GM19452 (cell line): ENCODE data around the gene DALRD3.

Experiments
- ATAC-seq: cut with Tn5 transposase; IDR thresholded peaks from one replicate; pipeline ENCODE4 v1.9.1; 2021; ENCODE audit not compliant: unreplicated experiment

DALRD3 gene

DNA sequence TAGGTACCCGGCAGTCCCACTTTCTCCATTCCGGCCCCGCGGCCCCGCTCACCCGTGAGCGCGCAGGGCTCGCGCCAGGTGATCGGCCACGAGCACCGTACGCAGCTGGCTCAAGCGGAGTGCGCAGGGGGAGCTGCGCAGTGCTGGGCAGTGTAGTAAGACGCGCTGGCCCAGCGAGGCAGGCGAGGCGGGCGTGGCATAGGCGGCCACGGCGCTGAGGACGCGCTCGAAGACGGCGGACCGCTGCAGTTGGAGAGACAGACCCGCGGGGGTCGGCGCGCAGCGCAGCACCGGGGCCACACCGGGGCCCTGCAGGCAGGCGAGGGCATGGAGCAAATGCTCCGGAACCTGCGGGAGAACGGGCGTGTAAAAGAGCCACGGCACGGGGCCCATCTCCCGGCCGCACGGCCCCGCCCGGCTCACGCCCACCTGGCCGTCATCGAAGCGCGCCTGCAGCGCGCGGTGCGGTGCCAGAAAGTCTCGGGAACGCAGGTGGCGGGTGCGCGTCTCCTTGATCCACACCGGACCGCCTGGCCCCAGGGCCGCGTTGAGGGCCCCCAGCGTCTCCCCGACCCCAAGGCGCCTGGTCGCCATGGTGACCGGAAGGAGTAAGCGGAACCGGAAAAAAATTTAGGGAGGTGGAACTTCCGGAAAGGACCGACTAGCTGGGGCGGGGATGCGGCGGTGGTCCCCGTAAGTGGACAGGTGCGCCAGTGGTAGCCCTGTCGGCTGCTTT, at the start of gene DALRD3:
Gene DALRD3, minus strand, starts transcription at position 610 of the 736 bp plus-strand sequence. Its CDS starts 16 bp downstream, at position 594.
- no peak for ATAC-seq

DNA sequence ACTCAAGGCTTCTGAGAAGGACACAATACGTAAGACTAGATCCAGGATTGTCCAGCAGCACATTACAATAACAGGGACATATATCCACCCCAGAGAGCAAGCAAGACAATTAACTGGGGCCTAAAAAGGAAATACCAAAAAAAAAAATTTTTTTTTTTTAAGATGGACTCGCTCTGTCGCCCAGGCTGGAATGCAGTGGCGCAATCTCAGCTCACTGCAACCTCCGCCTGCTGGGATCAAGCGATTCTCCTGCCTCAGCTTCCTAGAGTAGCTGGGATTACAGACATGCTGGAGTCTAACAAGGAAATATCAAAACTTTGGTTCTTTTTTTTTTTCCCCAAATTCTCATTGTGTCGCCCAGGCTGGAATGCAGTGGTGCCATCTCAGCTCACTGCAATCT, 39.6 kb upstream of the DALRD3 start:
- no peak for ATAC-seq

DNA sequence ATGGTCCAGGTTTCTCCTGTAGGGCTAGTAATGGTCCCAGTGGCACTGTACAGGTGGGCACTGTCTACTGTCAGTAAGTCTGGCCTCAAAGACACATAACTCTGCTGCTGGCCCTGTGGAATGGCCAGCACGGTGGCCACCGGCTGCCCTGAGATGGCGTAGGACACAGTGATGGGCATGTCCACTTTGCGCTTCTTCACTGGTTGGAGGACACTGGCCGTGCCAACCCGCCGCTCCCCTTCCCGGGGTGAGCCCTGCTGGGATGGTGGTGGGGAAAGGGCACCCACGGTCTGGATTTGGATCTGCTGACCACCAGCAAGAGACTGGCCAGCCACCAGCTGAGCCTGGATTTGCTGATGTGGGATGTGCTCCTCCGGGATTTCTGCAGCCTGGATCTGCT, 38.9 kb upstream of the DALRD3 start:
- ATAC-seq, result no peak

DNA sequence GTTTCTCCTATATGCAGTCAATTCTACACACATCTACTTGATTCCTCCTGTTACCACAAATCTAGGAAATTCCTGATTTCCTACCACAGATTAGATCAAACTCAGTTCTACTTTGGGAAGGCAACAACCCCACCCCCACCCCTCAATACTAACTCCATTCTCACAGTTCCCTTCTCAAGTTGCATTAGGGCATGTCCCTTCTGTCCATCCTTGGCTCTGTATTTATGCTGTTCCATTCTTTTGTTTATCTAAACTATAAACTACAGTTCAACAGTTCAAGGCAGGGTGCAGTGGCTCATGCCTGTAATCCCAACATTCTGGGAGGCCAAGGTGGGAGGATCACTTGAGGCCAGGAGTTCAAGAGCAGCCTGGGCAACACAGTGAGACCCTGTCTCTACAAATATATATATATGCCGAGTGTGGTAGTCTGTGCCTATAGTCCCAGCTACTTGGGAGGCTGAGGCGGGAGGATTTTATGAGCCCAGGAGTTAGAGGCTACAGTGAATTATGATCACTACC, 36.0 kb upstream of the DALRD3 start:
- no peak for ATAC-seq

DNA sequence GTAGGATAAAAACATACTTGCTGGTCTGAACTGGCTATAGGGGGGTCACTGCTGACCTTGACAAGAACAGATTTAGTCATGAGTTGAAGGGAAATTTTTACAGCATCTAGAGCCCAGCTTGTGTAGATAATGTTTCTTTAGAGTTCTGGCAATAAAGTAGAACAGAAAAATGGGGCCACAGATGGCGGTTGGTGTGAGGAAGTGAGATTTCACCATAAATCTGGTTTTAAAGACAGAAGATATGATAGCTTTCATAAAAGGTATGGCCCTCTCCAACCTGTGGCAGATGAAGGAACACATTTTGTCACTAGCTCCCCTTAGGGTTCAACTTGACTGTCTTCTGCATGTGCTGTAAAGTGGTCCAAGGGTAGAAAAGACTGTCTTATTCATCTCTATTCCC, 35.2 kb upstream of the DALRD3 start:
- ATAC-seq, result no peak

- no peak for ATAC-seq
Observed at GRCh38 chr3:49035281-49035680, 16.9 kb upstream of the DALRD3 start.

DNA sequence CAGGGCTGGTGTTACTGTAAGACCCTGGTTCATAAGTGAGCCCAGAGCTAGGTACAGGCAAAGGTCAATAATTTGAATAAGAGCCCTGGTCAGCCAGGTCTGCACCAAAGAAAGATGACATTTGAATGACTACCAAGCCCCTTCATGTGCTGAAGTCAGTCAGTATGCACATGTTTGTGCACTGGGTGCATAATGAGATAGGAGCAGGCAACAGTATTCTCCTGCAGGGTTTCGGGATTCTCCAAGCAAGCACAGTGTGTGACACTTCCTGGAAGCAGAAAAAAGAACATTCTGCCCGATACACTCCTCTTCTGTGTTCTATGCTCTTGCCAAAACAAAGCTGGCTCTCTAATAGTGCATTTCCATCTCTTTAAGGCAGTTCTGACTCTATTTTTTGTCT, 16.3 kb upstream of the DALRD3 start:
- no peak for ATAC-seq

GRCh38 chr3:49032646-49033304, 14.4 kb upstream of the DALRD3 start:
- no peak for ATAC-seq

DNA sequence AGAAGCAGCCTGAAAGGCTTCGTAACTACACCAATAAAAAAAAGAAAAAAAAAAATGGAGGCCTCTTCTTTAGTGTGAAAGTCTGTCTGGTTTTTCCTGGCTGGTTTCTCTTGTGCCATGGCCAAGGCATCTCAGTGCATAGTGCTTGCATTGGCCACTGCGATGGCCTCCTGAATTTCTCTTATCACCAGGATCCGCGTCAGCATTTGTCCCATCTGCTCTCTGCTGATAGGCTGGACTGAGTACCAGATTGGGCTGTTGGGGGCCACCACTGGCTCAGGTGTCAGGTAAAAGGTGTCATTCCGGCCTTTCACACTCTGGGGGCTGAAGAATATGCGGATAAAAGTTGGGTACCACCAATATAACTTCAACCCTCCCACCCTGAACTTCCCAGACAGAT, 11.9 kb upstream of the DALRD3 start:
- ATAC-seq, result no peak

DNA sequence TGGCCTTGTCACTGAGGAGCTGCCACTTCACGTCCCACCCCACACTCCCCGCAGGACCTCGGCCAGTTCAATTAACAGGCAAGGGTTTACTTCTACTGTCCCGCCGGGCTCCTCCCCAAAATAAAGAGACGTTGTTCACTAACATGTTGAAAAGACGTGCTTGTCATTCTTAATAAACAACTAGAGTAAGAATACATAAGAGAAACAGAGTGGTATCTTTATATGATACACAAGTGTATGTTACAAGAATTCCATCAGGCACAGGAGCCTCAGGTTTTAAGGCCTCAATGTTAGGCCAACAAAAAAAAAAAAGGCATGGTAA, 11.1 kb upstream of the DALRD3 start:
- ATAC-seq, result no peak

DNA sequence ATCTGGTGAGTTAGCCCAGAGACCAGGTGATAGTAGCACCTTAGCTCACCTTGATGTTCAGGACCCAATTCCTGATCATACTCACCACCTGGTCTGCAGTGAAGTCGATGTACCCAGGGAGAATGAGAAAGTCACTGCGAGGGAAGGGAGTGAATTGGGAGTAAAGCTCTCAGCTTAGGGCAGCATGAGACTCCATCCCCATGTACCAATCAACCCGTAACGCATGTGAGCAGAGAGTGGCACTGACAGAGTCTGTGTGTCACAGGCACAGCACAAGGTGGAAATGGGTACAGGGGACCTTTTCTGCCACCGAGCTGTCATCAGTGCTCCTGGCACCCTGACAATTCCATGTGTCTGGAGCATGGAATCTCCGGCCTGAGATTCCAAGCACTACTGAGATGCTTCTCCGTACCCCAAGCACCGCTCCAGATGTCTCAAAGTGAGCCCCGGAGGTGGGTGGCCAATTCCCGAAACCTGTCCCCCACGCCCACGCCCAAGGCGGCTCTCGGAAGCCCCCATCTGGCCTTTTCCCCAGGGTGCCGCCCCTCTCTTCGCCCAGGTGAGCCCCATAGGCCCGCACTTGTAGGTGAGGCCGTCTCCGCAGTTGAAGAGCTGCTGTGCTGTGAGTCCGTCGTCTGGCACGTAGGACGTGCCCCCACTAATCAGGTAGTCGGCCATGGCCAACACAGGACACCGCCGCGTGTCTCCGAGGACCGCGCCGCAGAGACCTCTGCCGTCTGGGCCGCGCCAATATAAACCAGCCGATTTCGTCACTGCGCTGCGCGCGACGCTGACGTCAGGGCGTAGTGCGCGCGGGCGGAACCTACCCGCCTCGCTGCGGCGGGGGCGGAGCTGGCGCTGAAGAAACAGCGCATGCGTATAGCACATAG, 10.5 kb upstream of the DALRD3 start, which contains the start of gene IMPDH2:
Gene IMPDH2, minus strand, starts transcription at position 726 of the 890 bp plus-strand sequence. Its CDS starts 48 bp downstream, at position 678.
- ATAC-seq, result peak; percentile 93

- ATAC-seq, result no peak
Observed at GRCh38 chr3:49028298-49028672, 9.9 kb upstream of the DALRD3 start.

DNA sequence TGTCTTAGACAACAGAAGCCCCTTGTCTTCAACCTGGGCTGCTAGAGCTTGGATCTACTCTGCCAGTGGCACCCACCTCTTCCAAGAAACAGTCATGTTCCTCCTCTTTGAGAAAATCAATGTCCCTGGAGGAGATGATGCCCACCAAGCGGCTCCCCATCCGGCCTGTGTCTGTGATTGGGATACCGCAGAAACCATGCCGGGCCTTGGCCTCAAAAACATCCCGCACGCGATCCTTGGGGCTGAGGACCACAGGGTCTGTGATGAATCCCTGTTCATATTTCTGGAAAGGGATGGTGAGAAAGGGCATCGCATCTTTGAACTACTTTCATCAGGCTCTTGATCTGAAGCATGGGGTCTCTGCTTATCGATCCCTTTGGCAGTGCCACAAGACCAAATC, 9.3 kb upstream of the DALRD3 start:
- ATAC-seq, result no peak

DNA sequence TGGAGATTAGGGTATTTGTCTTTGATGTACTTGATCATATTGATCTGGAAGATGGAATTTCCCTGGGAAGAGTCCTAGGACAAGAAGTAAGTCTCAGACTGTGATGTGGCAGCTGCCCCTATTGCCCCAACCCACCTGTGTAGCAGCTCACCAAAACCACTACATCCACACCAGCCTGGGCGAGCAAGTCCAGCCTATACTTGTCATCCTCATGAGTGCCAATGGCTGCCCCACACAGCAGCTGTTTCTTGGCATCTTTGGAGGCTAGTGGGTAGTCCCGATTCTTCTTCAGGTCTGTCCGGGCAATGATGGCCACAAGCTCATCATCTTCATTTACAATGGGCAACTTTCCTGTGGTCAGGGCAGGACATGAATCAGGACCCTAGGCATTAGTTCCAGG, 8.2 kb upstream of the DALRD3 start:
- no peak for ATAC-seq

DNA sequence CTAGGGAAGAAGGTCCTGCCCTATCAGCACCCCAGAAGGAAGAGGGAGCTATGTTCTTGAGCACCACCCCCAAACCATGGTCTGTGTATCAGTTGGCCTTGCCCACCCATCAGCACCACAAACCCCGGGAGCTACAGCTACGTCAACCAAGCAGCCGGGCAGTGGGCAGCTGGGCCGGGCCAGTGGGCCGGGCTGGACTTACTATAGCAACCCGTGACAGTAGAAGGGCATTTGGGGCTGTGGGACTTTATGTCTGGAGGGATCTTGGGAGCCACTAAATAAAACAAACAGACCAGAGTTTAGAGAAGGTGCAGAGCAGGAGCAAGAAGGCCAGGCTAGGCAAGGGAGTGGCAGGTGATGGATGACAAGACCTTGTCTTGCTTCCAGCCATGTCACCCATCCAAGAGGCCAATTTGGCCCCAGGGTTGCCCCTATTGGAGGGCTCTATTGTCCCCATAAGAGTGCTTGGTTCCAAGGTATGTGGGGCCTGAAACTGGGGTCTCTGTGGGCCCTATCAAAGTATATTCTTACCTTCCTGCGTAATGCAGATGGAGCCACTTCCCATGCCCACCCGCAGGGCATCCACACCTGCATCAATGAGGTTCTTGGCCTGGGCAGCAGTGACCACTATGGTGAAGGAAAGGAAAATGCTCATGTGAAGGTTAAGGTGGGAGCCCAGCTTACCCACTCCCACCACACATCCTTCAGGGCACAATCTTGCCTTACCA, 7.6 kb upstream of the DALRD3 start:
- no peak for ATAC-seq

GRCh38 chr3:49025005-49025792, 6.8 kb upstream of the DALRD3 start:
- no peak for ATAC-seq

DNA sequence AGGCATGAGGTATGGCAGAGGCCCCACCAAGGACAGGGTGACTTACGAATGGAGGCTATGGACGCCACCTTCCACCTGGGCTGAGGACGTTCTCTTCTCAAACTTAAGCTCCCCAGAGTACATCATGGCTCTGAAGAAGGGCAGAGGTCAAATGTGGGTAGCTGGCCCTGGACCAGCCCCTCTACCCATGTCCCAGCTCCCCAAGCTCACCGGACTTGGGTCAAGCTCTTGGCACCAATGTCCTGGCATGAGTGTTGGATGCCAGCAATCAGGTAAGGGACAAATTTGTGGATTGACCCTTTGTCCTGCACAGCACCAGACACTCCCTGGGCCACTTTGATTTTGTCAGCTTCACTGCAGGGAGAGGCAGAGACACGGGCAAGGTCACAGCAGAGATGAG, 6.1 kb upstream of the DALRD3 start:
- ATAC-seq, result no peak

- no peak for ATAC-seq
Observed at GRCh38 chr3:49023775-49024174, 5.4 kb upstream of the DALRD3 start.

GRCh38 chr3:49022688-49023171, 4.3 kb upstream of the DALRD3 start:
- no peak for ATAC-seq
